ENCODE data around the gene FRG2B. TPM values are rescaled to one million over a fixed set of nuclear protein-coding genes. Genes with fewer than 3 reads are reported as not detected.
"Not testable (repeated sequence)": the region's sequence is repeated elsewhere in the genome, so short reads cannot be mapped to it uniquely, and the experiment has no call there.

The FRG2B gene
- total RNA-seq, result not detected

DNA sequence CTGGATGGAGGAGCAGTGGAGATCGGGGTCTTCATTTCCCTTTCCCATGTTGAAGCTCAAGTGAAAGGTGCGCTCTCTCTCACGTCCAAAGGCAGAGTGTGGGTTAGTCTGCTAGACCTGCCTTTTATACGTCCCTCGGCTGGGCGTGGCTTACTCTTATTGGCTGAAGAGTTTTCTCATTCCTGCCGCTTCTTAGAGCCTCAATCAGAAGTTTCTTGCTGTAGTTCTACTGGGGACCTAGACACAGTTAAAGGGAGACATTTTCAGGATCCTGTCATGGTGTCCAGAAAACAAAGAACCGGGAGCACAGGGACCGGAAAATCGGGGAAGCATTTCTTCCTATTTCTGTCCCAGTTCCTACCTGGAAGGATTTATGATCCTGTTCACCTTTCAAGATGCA lies at the start of gene FRG2B:
FRG2B (minus strand) TSS at position 101 of the 400 bp plus-strand sequence; CDS start at position 48, 53 bp downstream.
- H3K27ac Mint-ChIP-seq; intact Hi-C loops (cut with micrococcal nuclease); H3K9me3 Mint-ChIP-seq; POLR2A ChIA-PET; H3K36me3 Mint-ChIP-seq; CTCF ChIA-PET; H3K4me1 Mint-ChIP-seq (ENCODE audit: low read depth); H3K4me3 Mint-ChIP-seq; DNase-seq; H3K27me3 Mint-ChIP-seq: not testable (repeated sequence)

- DNase-seq; H3K27ac Mint-ChIP-seq; H3K27me3 Mint-ChIP-seq; H3K36me3 Mint-ChIP-seq; CTCF ChIA-PET; H3K9me3 Mint-ChIP-seq; intact Hi-C loops (cut with micrococcal nuclease); H3K4me3 Mint-ChIP-seq; H3K4me1 Mint-ChIP-seq (ENCODE audit: low read depth); POLR2A ChIA-PET: not testable (repeated sequence)
Observed at GRCh38 chr10:133667446-133667845, 40.9 kb upstream of the FRG2B start.

DNA sequence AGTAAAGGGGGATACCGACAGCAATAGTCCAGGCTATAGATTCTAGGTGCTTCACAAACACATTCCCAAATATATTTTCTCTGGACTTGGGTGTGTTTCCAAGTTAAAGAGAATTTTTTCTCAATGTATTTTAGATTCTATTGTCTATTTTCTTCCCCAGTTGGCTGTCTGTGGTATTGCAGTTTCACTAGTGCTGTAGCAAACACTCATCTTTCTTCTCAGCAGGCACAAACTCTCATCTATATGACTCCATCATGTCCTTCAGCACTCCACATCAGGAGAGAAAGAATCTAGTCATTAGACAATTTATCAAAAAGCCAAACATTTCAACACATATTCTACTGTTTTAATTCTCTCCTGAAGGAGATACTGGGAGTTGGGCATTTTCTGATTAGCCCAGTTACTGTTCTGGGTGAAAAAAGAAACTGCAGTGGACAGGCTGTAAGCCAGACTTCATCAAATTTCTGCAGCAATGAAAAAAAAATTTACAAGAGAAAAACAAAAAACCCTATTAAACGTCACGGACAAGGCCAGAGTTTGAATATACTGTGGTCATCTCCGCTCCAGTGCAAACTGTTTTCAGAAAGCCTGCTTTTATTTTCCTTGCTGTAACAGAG lies 37.1 kb upstream of the FRG2B start:
- H3K4me1 Mint-ChIP-seq (ENCODE audit: low read depth); H3K27ac Mint-ChIP-seq; DNase-seq; H3K4me3 Mint-ChIP-seq; intact Hi-C loops (cut with micrococcal nuclease); H3K36me3 Mint-ChIP-seq; H3K9me3 Mint-ChIP-seq; POLR2A ChIA-PET; CTCF ChIA-PET: not testable (repeated sequence)
- H3K27me3 Mint-ChIP-seq, result peaks cover 12% of the 10 kb centered on the region

- DNase-seq; H3K36me3 Mint-ChIP-seq; H3K27ac Mint-ChIP-seq; intact Hi-C loops (cut with micrococcal nuclease); CTCF ChIA-PET; H3K4me1 Mint-ChIP-seq (ENCODE audit: low read depth); H3K4me3 Mint-ChIP-seq; POLR2A ChIA-PET; H3K9me3 Mint-ChIP-seq: not testable (repeated sequence)
- peaks cover 13% of the 10 kb centered on the region for H3K27me3 Mint-ChIP-seq
Observed at GRCh38 chr10:133661122-133661521, 34.5 kb upstream of the FRG2B start.

- DNase-seq; intact Hi-C loops (cut with micrococcal nuclease); H3K27ac Mint-ChIP-seq; H3K4me1 Mint-ChIP-seq (ENCODE audit: low read depth); POLR2A ChIA-PET; H3K9me3 Mint-ChIP-seq; H3K36me3 Mint-ChIP-seq; CTCF ChIA-PET; H3K4me3 Mint-ChIP-seq: not testable (repeated sequence)
- H3K27me3 Mint-ChIP-seq, result peaks cover 13% of the 10 kb centered on the region
Observed at GRCh38 chr10:133660516-133660915, 33.9 kb upstream of the FRG2B start.

DNA sequence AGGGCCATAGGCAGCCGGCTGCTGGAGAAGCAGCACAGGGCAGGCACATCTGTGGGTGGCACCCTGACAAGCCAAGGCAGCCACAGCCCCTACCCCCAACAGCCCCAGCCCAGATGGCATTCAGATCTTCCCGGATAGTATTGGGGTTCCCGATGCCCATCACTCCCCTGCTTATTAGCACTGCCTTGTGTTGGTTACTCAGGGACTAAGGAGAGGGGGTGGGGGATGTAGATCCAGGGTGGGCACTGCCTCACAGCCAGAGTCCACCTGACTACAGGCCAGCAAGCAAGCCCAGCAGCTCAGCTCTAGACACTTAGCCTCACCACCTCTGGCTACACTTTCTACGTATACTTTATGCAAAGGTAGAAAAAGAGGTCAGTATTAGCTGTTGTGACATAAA lies 30.7 kb upstream of the FRG2B start:
- POLR2A ChIA-PET; DNase-seq; H3K4me1 Mint-ChIP-seq (ENCODE audit: low read depth); H3K27ac Mint-ChIP-seq; H3K27me3 Mint-ChIP-seq; H3K9me3 Mint-ChIP-seq; CTCF ChIA-PET; intact Hi-C loops (cut with micrococcal nuclease); H3K36me3 Mint-ChIP-seq; H3K4me3 Mint-ChIP-seq: not testable (repeated sequence)

DNA sequence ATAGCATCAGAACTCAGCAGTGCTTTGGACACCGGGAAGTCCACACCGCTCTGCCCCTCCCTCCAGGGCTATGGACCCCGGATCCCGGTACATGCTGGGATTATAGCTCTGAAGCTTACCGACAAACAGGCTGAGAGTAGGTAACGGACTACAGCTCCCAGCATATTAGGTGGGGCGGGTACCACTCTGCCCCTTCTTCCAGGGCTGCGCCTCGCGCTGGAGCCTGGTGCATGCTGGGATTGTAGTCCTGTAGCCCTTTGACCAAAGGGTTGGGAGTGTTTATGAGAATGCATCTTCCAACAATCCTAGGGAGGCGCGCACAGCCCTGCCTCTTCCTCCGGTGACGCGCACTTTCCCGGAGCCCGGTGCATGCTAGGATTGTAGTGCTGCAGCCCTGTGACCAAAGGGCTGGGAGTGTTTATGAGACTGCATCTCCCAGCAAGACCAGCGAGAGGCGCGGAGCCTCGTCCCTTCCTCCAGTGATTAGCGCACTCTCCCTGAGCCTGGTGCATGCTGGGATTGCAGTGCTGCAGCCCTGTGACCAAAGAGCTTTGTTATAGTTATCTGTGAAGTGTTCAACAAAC lies 22.4 kb upstream of the FRG2B start:
- POLR2A ChIA-PET, result not testable (repeated sequence)

DNA sequence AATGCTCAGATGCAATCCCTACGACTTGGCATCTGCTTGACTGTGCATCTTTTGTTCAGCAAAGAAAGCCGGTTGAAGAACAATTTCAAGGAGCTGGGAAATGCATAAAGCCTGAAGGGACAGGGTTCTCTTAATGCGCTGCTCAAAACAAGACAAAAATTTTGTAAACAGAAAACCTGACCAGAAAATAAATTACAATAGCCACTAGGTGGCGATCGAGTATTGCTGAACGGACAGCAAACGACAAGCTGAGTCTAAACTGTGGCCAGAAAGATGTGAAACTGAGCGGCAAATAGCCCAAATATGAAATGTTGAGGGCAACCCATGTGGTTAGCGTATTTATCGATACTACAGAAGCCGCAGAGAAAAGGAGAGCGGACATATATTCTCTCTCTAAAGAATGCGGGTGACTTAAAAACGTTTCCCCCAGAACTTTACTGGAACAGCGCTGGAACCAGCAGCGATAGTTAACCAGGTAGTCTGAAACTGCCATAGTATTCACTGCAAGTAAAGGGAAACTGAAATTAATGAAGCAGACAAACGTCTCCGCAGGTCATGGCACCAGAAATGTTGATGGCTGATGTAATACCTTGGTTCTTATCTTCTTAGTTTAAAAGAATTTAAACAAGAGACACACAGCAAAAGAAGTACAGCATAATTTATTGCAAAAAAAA lies 20.6 kb upstream of the FRG2B start:
- not testable (repeated sequence) for H3K27me3 Mint-ChIP-seq, H3K27ac Mint-ChIP-seq

More for the DNA sequence above, 22.4 kb upstream of the FRG2B start:
- H3K4me1 Mint-ChIP-seq (ENCODE audit: low read depth); CTCF ChIA-PET; DNase-seq; H3K36me3 Mint-ChIP-seq; H3K4me3 Mint-ChIP-seq; H3K27ac Mint-ChIP-seq; H3K9me3 Mint-ChIP-seq; H3K27me3 Mint-ChIP-seq; intact Hi-C loops (cut with micrococcal nuclease): not testable (repeated sequence)

DNA sequence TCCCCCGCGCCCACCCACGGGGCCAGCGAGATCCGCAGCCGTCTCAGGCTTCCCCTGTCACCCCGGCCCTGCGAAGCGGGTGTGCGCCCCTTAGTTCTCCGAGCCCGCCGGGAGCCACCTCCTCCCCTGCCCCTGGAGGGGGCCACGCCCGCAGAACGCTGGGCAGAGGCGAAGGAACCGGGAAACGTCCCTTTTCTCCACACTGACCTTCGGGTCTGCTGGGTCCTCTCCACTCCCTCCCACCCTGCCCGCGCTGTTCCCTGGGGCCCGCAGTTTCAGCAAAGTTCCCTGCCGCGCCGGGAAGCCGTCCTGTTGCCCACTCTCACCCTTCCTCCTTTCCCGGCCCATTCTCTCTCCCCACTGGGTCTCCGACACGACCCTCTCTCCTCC lies 11.2 kb upstream of the FRG2B start:
- H3K4me3 Mint-ChIP-seq; H3K27me3 Mint-ChIP-seq; POLR2A ChIA-PET; H3K9me3 Mint-ChIP-seq; H3K4me1 Mint-ChIP-seq (ENCODE audit: low read depth); H3K36me3 Mint-ChIP-seq; H3K27ac Mint-ChIP-seq; CTCF ChIA-PET; DNase-seq; intact Hi-C loops (cut with micrococcal nuclease): not testable (repeated sequence)

More for the DNA sequence above, 20.6 kb upstream of the FRG2B start:
- H3K36me3 Mint-ChIP-seq; intact Hi-C loops (cut with micrococcal nuclease); POLR2A ChIA-PET; CTCF ChIA-PET; H3K4me3 Mint-ChIP-seq; H3K9me3 Mint-ChIP-seq; H3K4me1 Mint-ChIP-seq (ENCODE audit: low read depth): not testable (repeated sequence)
- DNase-seq, result peak; percentile 18

DNA sequence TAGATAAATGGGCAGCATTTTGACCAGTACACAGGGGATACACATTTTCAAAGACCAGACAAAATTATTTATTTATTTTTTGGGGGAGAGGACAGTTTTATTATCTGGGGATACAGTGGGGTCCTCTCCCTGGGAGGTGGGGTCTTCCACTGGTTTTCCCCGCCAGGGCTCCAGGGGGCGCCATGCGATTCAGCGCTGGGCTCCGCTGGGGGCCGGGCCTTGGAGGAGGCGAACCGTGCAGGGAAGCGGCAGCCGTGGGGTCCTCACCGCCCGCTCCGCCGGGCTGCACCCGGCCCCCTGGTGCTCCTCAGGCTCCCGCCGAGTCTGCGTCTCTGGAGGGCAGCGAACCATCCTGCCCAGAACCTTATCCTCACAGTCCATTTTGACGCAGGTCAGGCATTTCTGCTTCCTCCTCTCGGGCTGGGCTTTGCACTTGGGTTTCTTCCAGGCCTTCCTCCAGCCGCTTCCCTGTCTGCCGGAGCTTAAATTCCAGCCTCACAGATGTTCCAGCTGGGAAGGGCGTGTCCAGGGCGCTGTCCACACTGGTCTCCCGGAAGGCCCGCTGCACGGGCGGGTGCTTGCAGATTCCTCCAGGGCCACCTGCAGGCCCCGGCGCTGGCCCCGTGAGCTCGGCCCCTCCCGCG lies 10.7 kb upstream of the FRG2B start:
- H3K9me3 Mint-ChIP-seq; POLR2A ChIA-PET; H3K4me3 Mint-ChIP-seq; intact Hi-C loops (cut with micrococcal nuclease); H3K36me3 Mint-ChIP-seq; H3K4me1 Mint-ChIP-seq (ENCODE audit: low read depth); H3K27me3 Mint-ChIP-seq; H3K27ac Mint-ChIP-seq; CTCF ChIA-PET: not testable (repeated sequence)
- DNase-seq, result peak; percentile 21

GRCh38 chr10:133630723-133631249 lies 4.2 kb upstream of the FRG2B start:
- H3K27ac Mint-ChIP-seq; H3K27me3 Mint-ChIP-seq; H3K4me3 Mint-ChIP-seq; H3K36me3 Mint-ChIP-seq; H3K4me1 Mint-ChIP-seq (ENCODE audit: low read depth); H3K9me3 Mint-ChIP-seq; intact Hi-C loops (cut with micrococcal nuclease); CTCF ChIA-PET; POLR2A ChIA-PET; DNase-seq: not testable (repeated sequence)

DNA sequence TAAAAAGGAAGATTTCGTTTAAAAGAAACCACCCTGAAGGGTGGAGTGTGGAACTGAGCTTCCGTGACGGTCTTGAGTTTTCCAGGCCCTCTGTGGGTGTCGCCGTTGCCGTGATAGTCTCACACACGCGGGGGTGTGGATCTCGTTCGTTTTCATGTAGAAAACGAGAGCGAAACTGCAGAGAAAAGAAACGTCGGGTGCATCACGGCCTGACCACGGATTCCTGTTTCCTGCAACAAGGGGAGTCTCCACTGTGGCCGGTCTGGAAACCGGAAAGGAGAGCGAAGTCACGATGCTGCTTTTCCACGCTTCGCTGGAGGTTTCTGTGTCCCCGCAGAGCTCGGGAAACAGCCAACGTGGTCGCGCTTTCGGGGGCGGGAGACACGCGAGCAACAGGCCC lies 4.1 kb downstream of the FRG2B start:
- peaks cover 15% of the 10 kb centered on the region for H3K27me3 Mint-ChIP-seq
- H3K36me3 Mint-ChIP-seq; H3K9me3 Mint-ChIP-seq; H3K4me1 Mint-ChIP-seq (ENCODE audit: low read depth); POLR2A ChIA-PET; intact Hi-C loops (cut with micrococcal nuclease); CTCF ChIA-PET; H3K4me3 Mint-ChIP-seq; H3K27ac Mint-ChIP-seq: not testable (repeated sequence)
- DNase-seq, result peak; percentile 38
